ENCODE data around the gene ANAPC16.

DNA sequence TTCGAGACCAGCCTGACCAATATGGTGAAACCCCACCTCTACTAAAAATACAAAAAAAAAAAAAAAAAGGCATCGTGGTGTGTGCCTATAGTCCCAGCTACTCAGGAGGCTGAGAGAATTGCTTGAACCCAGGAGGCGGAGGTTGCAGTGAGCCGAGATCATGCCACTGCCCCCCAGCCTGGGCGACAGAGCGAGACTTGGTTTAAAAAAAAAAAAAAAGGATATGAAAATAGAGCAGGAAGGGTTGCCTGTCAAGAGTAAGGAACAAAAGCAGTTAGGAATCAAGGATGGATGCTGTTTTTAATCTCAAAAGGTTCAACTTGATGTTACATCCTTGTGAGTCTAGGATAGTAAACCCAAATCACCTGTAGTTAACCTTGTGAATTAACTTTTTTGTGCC, 12.0 kb downstream of the ANAPC16 start:
- TF ChIP-seq POLR2AphosphoS5 (IDR thresholded peaks at IDR 0.05): no peak
- no peak for TF ChIP-seq CTCF (IDR thresholded peaks at IDR 0.05)
